ENCODE data around the gene CMSS1. TPM values are rescaled to one million over a fixed set of nuclear protein-coding genes. Genes with fewer than 3 reads are reported as not detected.
A peak's percentile ranks its signal among the peaks of the same experiment; 100 is the strongest.

The CMSS1 gene
- total and polyA plus RNA-seq, 2 of the 13 experiments (the other 11 are each of a cell fraction or from before 2014, with no cell fraction given), result 6.4 to 48.7 TPM

DNA sequence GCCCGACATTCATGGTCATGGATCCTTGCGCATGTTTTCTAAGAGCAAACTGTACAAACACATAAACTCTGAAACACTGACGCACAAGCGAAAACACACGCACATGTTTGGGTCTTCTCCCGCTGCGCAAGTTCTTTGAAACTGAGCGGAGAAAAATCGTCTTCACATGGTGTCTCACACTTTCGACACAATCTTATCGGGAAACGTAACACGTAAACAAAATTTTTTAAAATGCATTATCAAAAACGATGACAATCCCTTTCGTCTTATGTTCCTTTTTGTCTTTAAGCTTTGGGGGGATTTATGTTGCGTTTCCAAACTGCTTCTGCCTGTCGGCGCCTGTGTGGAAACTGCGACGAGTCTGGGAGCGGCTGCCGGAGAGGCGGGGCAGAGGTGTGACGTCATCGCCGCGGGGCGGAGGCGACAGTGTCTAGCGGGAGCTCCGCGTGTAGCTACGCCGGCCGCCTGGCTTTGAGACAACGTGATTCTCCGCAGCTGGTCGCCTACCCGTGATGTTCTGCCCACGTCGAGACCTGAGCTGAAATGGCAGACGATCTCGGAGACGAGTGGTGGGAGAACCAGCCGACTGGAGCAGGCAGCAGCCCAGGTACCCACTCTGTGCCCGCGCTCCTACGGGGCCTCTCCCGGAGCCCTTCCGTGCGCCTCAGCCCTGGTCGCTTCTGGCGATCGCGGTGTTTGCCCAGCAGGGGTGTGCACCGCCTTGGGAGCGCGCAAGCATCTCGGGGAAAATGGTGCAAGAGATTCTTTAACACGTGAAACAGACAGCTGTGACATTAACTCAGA lies at the start of gene CMSS1 (continued):
- TF ChIP-seq, protein P1, sequence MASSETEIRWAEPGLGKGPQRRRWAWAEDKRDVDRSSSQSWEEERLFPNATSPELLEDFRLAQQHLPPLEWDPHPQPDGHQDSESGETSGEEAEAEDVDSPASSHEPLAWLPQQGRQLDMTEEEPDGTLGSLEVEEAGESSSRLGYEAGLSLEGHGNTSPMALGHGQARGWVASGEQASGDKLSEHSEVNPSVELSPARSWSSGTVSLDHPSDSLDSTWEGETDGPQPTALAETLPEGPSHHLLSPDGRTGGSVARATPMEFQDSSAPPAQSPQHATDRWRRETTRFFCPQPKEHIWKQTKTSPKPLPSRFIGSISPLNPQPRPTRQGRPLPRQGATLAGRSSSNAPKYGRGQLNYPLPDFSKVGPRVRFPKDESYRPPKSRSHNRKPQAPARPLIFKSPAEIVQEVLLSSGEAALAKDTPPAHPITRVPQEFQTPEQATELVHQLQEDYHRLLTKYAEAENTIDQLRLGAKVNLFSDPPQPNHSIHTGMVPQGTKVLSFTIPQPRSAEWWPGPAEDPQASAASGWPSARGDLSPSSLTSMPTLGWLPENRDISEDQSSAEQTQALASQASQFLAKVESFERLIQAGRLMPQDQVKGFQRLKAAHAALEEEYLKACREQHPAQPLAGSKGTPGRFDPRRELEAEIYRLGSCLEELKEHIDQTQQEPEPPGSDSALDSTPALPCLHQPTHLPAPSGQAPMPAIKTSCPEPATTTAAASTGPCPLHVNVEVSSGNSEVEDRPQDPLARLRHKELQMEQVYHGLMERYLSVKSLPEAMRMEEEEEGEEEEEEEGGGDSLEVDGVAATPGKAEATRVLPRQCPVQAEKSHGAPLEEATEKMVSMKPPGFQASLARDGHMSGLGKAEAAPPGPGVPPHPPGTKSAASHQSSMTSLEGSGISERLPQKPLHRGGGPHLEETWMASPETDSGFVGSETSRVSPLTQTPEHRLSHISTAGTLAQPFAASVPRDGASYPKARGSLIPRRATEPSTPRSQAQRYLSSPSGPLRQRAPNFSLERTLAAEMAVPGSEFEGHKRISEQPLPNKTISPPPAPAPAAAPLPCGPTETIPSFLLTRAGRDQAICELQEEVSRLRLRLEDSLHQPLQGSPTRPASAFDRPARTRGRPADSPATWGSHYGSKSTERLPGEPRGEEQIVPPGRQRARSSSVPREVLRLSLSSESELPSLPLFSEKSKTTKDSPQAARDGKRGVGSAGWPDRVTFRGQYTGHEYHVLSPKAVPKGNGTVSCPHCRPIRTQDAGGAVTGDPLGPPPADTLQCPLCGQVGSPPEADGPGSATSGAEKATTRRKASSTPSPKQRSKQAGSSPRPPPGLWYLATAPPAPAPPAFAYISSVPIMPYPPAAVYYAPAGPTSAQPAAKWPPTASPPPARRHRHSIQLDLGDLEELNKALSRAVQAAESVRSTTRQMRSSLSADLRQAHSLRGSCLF (CRISPR knock-in tag; IDR thresholded peaks at IDR 0.05; ENCODE audit: borderline replicate concordance), result no peak
- TF ChIP-seq ZNF3 (CRISPR knock-in tag; IDR thresholded peaks at IDR 0.05) (0 out of 2 replicates have a peak, but pooled peaks have one; percentile 30), ZZZ3 (CRISPR knock-in tag; IDR thresholded peaks at IDR 0.05; ENCODE audit: borderline replicate concordance) (peak; percentile 79; the same call in 1 of the 2 replicates), MXD1 (CRISPR knock-in tag; IDR thresholded peaks at IDR 0.05) (peak; percentile 96; the same call in 1 of the 2 replicates), ZNF772 (CRISPR knock-in tag; IDR thresholded peaks at IDR 0.05) (peak; percentile 58; the same call in 1 of the 2 replicates), ZNF782 (CRISPR knock-in tag; IDR thresholded peaks at IDR 0.05; ENCODE audit: borderline replicate concordance) (peak; percentile 65; the same call in 1 of the 2 replicates), ZNF674 (CRISPR knock-in tag; IDR thresholded peaks at IDR 0.05; ENCODE audit: low read depth) (no peak), ZNF761 (CRISPR knock-in tag; conservative IDR thresholded peaks at IDR 0.05) (peak; percentile 64; the same call in 1 of the 2 replicates), KLF15 (CRISPR knock-in tag; IDR thresholded peaks at IDR 0.05; ENCODE audit: borderline replicate concordance) (no peak; the same call in 1 of the 2 replicates), ZNF510 (CRISPR knock-in tag; IDR thresholded peaks at IDR 0.05; ENCODE audit: low read depth) (peak; percentile 76; the same call in 1 of the 2 replicates), EHMT2 (IDR thresholded peaks at IDR 0.05; ENCODE audit: borderline replicate concordance, low read depth, low read length) (no peak), YEATS2 (CRISPR knock-in tag; IDR thresholded peaks at IDR 0.05; ENCODE audit: borderline replicate concordance) (peak; percentile 87; the same call in 1 of the 2 replicates), SAFB2 (CRISPR knock-in tag; IDR thresholded peaks at IDR 0.05; ENCODE audit: borderline replicate concordance, low read depth) (no peak), KMT2B (CRISPR knock-in tag; IDR thresholded peaks at IDR 0.05) (peak; percentile 100)
- TF ChIP-seq, protein P2, sequence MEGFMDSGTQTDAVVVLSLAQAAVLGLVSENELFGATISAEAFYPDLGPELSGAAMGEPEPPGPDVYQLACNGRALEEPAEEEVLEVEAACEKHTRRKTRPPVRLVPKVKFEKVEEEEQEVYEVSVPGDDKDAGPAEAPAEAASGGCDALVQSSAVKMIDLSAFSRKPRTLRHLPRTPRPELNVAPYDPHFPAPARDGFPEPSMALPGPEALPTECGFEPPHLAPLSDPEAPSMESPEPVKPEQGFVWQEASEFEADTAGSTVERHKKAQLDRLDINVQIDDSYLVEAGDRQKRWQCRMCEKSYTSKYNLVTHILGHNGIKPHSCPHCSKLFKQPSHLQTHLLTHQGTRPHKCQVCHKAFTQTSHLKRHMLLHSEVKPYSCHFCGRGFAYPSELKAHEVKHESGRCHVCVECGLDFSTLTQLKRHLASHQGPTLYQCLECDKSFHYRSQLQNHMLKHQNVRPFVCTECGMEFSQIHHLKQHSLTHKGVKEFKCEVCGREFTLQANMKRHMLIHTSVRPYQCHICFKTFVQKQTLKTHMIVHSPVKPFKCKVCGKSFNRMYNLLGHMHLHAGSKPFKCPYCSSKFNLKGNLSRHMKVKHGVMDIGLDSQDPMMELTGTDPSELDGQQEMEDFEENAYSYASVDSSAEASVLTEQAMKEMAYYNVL (CRISPR knock-in tag; IDR thresholded peaks at IDR 0.05; ENCODE audit: borderline replicate concordance), result 0 out of 2 replicates have a peak, but pooled peaks have one; percentile 23
- TF ChIP-seq, protein P3, sequence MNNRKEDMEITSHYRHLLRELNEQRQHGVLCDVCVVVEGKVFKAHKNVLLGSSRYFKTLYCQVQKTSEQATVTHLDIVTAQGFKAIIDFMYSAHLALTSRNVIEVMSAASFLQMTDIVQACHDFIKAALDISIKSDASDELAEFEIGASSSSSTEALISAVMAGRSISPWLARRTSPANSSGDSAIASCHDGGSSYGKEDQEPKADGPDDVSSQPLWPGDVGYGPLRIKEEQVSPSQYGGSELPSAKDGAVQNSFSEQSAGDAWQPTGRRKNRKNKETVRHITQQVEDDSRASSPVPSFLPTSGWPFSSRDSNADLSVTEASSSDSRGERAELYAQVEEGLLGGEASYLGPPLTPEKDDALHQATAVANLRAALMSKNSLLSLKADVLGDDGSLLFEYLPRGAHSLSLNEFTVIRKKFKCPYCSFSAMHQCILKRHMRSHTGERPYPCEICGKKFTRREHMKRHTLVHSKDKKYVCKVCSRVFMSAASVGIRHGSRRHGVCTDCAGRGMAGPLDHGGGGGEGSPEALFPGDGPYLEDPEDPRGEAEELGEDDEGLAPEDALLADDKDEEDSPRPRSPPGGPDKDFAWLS (CRISPR knock-in tag; IDR thresholded peaks at IDR 0.05; ENCODE audit: borderline replicate concordance), result no peak
- TF ChIP-seq, protein P4, sequence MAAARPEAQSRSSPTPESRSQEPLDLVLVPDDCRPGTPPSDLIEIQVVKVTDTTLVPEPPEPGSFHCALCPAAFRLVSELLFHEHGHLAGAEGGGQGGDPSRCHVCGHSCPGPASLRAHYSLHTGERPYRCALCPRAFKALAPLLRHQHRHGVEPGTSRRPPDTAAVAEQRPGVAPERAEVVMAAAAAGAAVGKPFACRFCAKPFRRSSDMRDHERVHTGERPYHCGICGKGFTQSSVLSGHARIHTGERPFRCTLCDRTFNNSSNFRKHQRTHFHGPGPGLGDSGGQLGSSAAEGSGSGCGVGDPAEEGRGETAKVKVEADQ (CRISPR knock-in tag; IDR thresholded peaks at IDR 0.05; ENCODE audit: borderline replicate concordance), result 0 out of 2 replicates have a peak, but pooled peaks have one; percentile 33

All from HepG2 (cell line).